ENCODE results near the gene PSMA3.

Gene PSMA3

GRCh38 chr14:58291646-58292045, 47.0 kb downstream of the PSMA3 start:
- no peak overlapping the region for H2AFZ ChIP-seq (ENCODE audit: low read length)
- peak overlapping the region; percentile 34 for H3K9ac ChIP-seq (ENCODE audit: low read depth, low read length, poor library complexity, severe bottlenecking)
- TF ChIP-seq EZH2phosphoT487 (IDR thresholded peaks at IDR 0.05; ENCODE audit: borderline replicate concordance) (no peak), CTCF (conservative IDR thresholded peaks at IDR 0.05; ENCODE audit: low read length) (no peak)
- H3K4me2 ChIP-seq (ENCODE audit: low read depth, low read length, poor library complexity, severe bottlenecking) = peak overlapping the region; percentile 96
- H3K9me3 ChIP-seq (ENCODE audit: insufficient read depth, low read depth, low read length) = no peaks in the 10 kb centered on the region
- no peaks in the 10 kb centered on the region for H3K27me3 ChIP-seq (ENCODE audit: insufficient read depth, low read length, poor library complexity, severe bottlenecking)
- H3K79me2 ChIP-seq (ENCODE audit: insufficient read depth, low read length) = peaks cover 100% of the 10 kb centered on the region
- H3K4me3 ChIP-seq (ENCODE audit: low read length, poor library complexity, severe bottlenecking) = peak overlapping the region; percentile 59
- H4K20me1 ChIP-seq (ENCODE audit: insufficient read depth, low read length, poor library complexity, severe bottlenecking) = peaks cover 77% of the 10 kb centered on the region
- H3K4me1 ChIP-seq (ENCODE audit: insufficient read depth, low read length, poor library complexity, severe bottlenecking) = peaks cover 46% of the 10 kb centered on the region
- H3F3A ChIP-seq (ENCODE audit: low read depth) = no peaks in the 10 kb centered on the region
- H3K36me3 ChIP-seq (ENCODE audit: insufficient read depth, low read length) = peaks cover 45% of the 10 kb centered on the region
- H3K9me2 ChIP-seq (replicated peaks; ENCODE audit: low read depth, low read length) = no peaks in the 10 kb centered on the region

GRCh38 chr14:58292187-58292586, 47.5 kb downstream of the PSMA3 start:
- Histone ChIP-seq H4K20me1 (ENCODE audit: insufficient read depth, low read length, poor library complexity, severe bottlenecking) (peaks cover 81% of the 10 kb centered on the region), H3K9ac (ENCODE audit: low read depth, low read length, poor library complexity, severe bottlenecking) (peak overlapping the region; percentile 34), H3K4me1 (ENCODE audit: insufficient read depth, low read length, poor library complexity, severe bottlenecking) (peaks cover 51% of the 10 kb centered on the region), H3K9me2 (replicated peaks; ENCODE audit: low read depth, low read length) (no peaks in the 10 kb centered on the region), H3K9me3 (ENCODE audit: insufficient read depth, low read depth, low read length) (no peaks in the 10 kb centered on the region), H2AFZ (ENCODE audit: low read length) (no peak overlapping the region), H3K79me2 (ENCODE audit: insufficient read depth, low read length) (peaks cover 100% of the 10 kb centered on the region), H3K27me3 (ENCODE audit: insufficient read depth, low read length, poor library complexity, severe bottlenecking) (no peaks in the 10 kb centered on the region), H3K4me3 (ENCODE audit: low read length, poor library complexity, severe bottlenecking) (peak overlapping the region; percentile 59), H3F3A (ENCODE audit: low read depth) (no peaks in the 10 kb centered on the region), H3K4me2 (ENCODE audit: low read depth, low read length, poor library complexity, severe bottlenecking) (peak overlapping the region; percentile 96), H3K36me3 (ENCODE audit: insufficient read depth, low read length) (peaks cover 44% of the 10 kb centered on the region)
- TF ChIP-seq EZH2phosphoT487 (IDR thresholded peaks at IDR 0.05; ENCODE audit: borderline replicate concordance) (no peak), CTCF (conservative IDR thresholded peaks at IDR 0.05; ENCODE audit: low read length) (no peak)

GRCh38 chr14:58294201-58294600, 49.6 kb downstream of the PSMA3 start:
- Histone ChIP-seq H3K79me2 (ENCODE audit: insufficient read depth, low read length) (peaks cover 89% of the 10 kb centered on the region), H4K20me1 (ENCODE audit: insufficient read depth, low read length, poor library complexity, severe bottlenecking) (peaks cover 80% of the 10 kb centered on the region), H3K4me1 (ENCODE audit: insufficient read depth, low read length, poor library complexity, severe bottlenecking) (peaks cover 49% of the 10 kb centered on the region), H3K4me2 (ENCODE audit: low read depth, low read length, poor library complexity, severe bottlenecking) (peak overlapping the region; percentile 96), H3K4me3 (ENCODE audit: low read length, poor library complexity, severe bottlenecking) (peak overlapping the region; percentile 90), H2AFZ (ENCODE audit: low read length) (no peak overlapping the region), H3K27me3 (ENCODE audit: insufficient read depth, low read length, poor library complexity, severe bottlenecking) (no peaks in the 10 kb centered on the region), H3K9me2 (replicated peaks; ENCODE audit: low read depth, low read length) (no peaks in the 10 kb centered on the region), H3F3A (ENCODE audit: low read depth) (no peaks in the 10 kb centered on the region), H3K9ac (ENCODE audit: low read depth, low read length, poor library complexity, severe bottlenecking) (no peak overlapping the region), H3K9me3 (ENCODE audit: insufficient read depth, low read depth, low read length) (no peaks in the 10 kb centered on the region), H3K36me3 (ENCODE audit: insufficient read depth, low read length) (peaks cover 24% of the 10 kb centered on the region)
- TF ChIP-seq EZH2phosphoT487 (IDR thresholded peaks at IDR 0.05; ENCODE audit: borderline replicate concordance) (no peak), CTCF (conservative IDR thresholded peaks at IDR 0.05; ENCODE audit: low read length) (no peak)

Measured in Loucy (cell line).